Ovary (tissue), 3 donors: Measurements from ENCODE around the gene RCOR3.

Experiments used
- POLR2A ChIP-seq: fragments of 450-650 bp; IDR thresholded peaks from one replicate; pipeline ENCODE4 v1.6.1; 2017; ENCODE audit warnings: antibody characterized with exemption, mild to moderate bottlenecking, moderate library complexity
- TF ChIP-seq, protein P1 (sequence below), 3 donors: fragments of 450-650 bp in 2 of 3; fragments of 200-600 bp in 1 of 3; IDR thresholded peaks; one replicate each; pipeline versions ENCODE4 v1.5.1 to v1.8.0; 2016 to 2022; ENCODE audit warnings: antibody characterized with exemption in 3 of 3, mild to moderate bottlenecking in 1 of 3
- donor health status: DM: no; HTN: no; CAD: no.

GRCh38 chr1:211257826-211258225, 1.3 kb upstream of the RCOR3 start:
- TF ChIP-seq, protein P1, sequence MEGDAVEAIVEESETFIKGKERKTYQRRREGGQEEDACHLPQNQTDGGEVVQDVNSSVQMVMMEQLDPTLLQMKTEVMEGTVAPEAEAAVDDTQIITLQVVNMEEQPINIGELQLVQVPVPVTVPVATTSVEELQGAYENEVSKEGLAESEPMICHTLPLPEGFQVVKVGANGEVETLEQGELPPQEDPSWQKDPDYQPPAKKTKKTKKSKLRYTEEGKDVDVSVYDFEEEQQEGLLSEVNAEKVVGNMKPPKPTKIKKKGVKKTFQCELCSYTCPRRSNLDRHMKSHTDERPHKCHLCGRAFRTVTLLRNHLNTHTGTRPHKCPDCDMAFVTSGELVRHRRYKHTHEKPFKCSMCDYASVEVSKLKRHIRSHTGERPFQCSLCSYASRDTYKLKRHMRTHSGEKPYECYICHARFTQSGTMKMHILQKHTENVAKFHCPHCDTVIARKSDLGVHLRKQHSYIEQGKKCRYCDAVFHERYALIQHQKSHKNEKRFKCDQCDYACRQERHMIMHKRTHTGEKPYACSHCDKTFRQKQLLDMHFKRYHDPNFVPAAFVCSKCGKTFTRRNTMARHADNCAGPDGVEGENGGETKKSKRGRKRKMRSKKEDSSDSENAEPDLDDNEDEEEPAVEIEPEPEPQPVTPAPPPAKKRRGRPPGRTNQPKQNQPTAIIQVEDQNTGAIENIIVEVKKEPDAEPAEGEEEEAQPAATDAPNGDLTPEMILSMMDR (IDR thresholded peaks at IDR 0.05): no peak
- no peak for TF ChIP-seq POLR2A
